Measurements from ENCODE around the gene ZMAT5. TPM values are rescaled to one million over a fixed set of nuclear protein-coding genes. Genes with fewer than 3 reads are reported as not detected.
A peak's percentile ranks its signal among the peaks of the same experiment; 100 is the strongest.

Gene ZMAT5
- total and polyA plus RNA-seq, 2 of the 13 experiments (the other 11 are each of a cell fraction or from before 2014, with no cell fraction given), result 20.7 to 27.8 TPM

- TF ChIP-seq ZNF18 (CRISPR knock-in tag; IDR thresholded peaks at IDR 0.05; ENCODE audit: insufficient replicate concordance) (no peak), ASH2L (IDR thresholded peaks at IDR 0.05; ENCODE audit: insufficient read length, low read depth, low read length) (no peak), MAFF (IDR thresholded peaks at IDR 0.05; ENCODE audit: low read depth, low read length) (peak; percentile 84), ZHX1 (CRISPR knock-in tag; IDR thresholded peaks at IDR 0.05; ENCODE audit: low read depth) (no peak), FOXA3 (CRISPR knock-in tag; IDR thresholded peaks at IDR 0.05) (no peak; the same call in 1 of the 2 replicates), ZNF484 (CRISPR knock-in tag; IDR thresholded peaks at IDR 0.05; ENCODE audit: borderline replicate concordance, low read depth) (peak; percentile 98; the same call in 1 of the 2 replicates), GTF3A (CRISPR knock-in tag; conservative IDR thresholded peaks at IDR 0.05) (no peak), YY1 (IDR thresholded peaks at IDR 0.05; ENCODE audit: insufficient read depth, insufficient replicate concordance, low read depth, low read length) (peak; percentile 18), ETS1 (CRISPR knock-in tag; IDR thresholded peaks at IDR 0.05) (no peak), SP4 (CRISPR knock-in tag; IDR thresholded peaks at IDR 0.05) (peak; percentile 17; the same call in 1 of the 2 replicates), THRA (CRISPR knock-in tag; IDR thresholded peaks at IDR 0.05; ENCODE audit: borderline replicate concordance) (peak; percentile 61; the same call in 1 of the 2 replicates), MTA1 (CRISPR knock-in tag; IDR thresholded peaks at IDR 0.05; ENCODE audit: borderline replicate concordance) (peak; percentile 65; the same call in 1 of the 2 replicates), ZBTB25 (CRISPR knock-in tag; IDR thresholded peaks at IDR 0.05) (peak; percentile 55; the same call in 1 of the 2 replicates), DMTF1 (CRISPR knock-in tag; IDR thresholded peaks at IDR 0.05) (no peak), ZNF3 (CRISPR knock-in tag; IDR thresholded peaks at IDR 0.05) (no peak)
These were observed 32.4 kb upstream of the ZMAT5 start (continued) for GRCh38 chr22:29799217-29799680.
